HEK293 (cell line): ENCODE data around the gene LRRC8B.

Experiments used
- GLI4 ChIP-seq: fragments of 450-650 bp; formaldehyde crosslinking; IDR thresholded peaks from 2 replicates; pipeline ENCODE4 v1.5.1; 2016; ENCODE audit warnings: missing biosample characterization, missing genetic modification characterization
- GLIS2 ChIP-seq: fragments of 450-650 bp; formaldehyde crosslinking; IDR thresholded peaks from 2 replicates; pipeline ENCODE4 v1.5.1; 2016; ENCODE audit warnings: missing biosample characterization, missing genetic modification characterization
- KLF7 ChIP-seq: fragments of 450-650 bp; formaldehyde crosslinking; IDR thresholded peaks from 2 replicates; pipeline ENCODE4 v1.5.1; 2016; ENCODE audit warnings: missing biosample characterization, missing genetic modification characterization, borderline replicate concordance
- MZF1 ChIP-seq: fragments of 450-650 bp; formaldehyde crosslinking; IDR thresholded peaks from 2 replicates; pipeline ENCODE4 v1.5.1; 2017; ENCODE audit warnings: missing biosample characterization, missing genetic modification characterization, borderline replicate concordance
- PRDM1 ChIP-seq: fragments of 450-650 bp; formaldehyde crosslinking; IDR thresholded peaks from 2 replicates; pipeline ENCODE4; 2016; ENCODE audit warnings: missing biosample characterization, missing genetic modification characterization
- SALL2 ChIP-seq: fragments of 450-650 bp; formaldehyde crosslinking; IDR thresholded peaks from 2 replicates; pipeline ENCODE4 v1.5.0; 2017; ENCODE audit warnings: missing biosample characterization, mild to moderate bottlenecking, missing genetic modification characterization, borderline replicate concordance
- SCRT1 ChIP-seq: fragments of 450-650 bp; formaldehyde crosslinking; IDR thresholded peaks from 2 replicates; pipeline ENCODE4 v1.5.1; 2016; ENCODE audit warnings: missing biosample characterization, missing genetic modification characterization, borderline replicate concordance
- SETDB1 ChIP-seq: IDR thresholded peaks from one replicate; pipeline ENCODE4 v1.6.1; 2017; ENCODE audit warnings: mild to moderate bottlenecking, low read length, moderate library complexity, mixed read lengths; ENCODE audit not compliant: insufficient read length
- YY1 ChIP-seq: fragments of 450-650 bp; formaldehyde crosslinking; IDR thresholded peaks from 2 replicates; pipeline ENCODE4 v1.5.1; 2018; ENCODE audit warnings: missing biosample characterization, missing genetic modification characterization
- ZBTB21 ChIP-seq: fragments of 450-650 bp; formaldehyde crosslinking; IDR thresholded peaks from 2 replicates; pipeline ENCODE4 v1.5.1; 2017; ENCODE audit warnings: missing biosample characterization, missing genetic modification characterization
- ZEB2 ChIP-seq: fragments of 450-650 bp; formaldehyde crosslinking; IDR thresholded peaks from 2 replicates; pipeline ENCODE4 v1.5.1; 2016; ENCODE audit warnings: missing biosample characterization, missing genetic modification characterization
- ZNF140 ChIP-seq: fragments of 450-650 bp; formaldehyde crosslinking; IDR thresholded peaks from 2 replicates; pipeline ENCODE4 v1.5.1; 2016; ENCODE audit warnings: missing biosample characterization, missing genetic modification characterization
- ZNF16 ChIP-seq: fragments of 450-650 bp; formaldehyde crosslinking; IDR thresholded peaks from 2 replicates; pipeline ENCODE4 v1.5.1; 2016; ENCODE audit warnings: low read depth, missing biosample characterization, missing genetic modification characterization
- ZNF548 ChIP-seq: fragments of 450-650 bp; formaldehyde crosslinking; IDR thresholded peaks from 2 replicates; pipeline ENCODE4 v1.5.1; 2016; ENCODE audit warnings: missing biosample characterization, missing genetic modification characterization
- ZNF561 ChIP-seq: fragments of 450-650 bp; IDR thresholded peaks from 2 replicates; pipeline ENCODE4 v1.5.1; 2018; ENCODE audit warnings: missing biosample characterization, missing genetic modification characterization, borderline replicate concordance
- ZNF677 ChIP-seq: fragments of 450-650 bp; IDR thresholded peaks from 2 replicates; pipeline ENCODE4 v1.5.0; 2018; ENCODE audit warnings: missing biosample characterization, mild to moderate bottlenecking, missing genetic modification characterization, moderate library complexity
- TF ChIP-seq, protein P1 (sequence below): fragments of 450-650 bp; formaldehyde crosslinking; IDR thresholded peaks from 2 replicates; pipeline ENCODE4 v1.5.1; 2016; ENCODE audit warnings: missing biosample characterization, missing genetic modification characterization
- TF ChIP-seq, protein P2 (sequence below): fragments of 450-650 bp; formaldehyde crosslinking; IDR thresholded peaks from 2 replicates; pipeline ENCODE4 v1.5.1; 2016; ENCODE audit warnings: missing biosample characterization, missing genetic modification characterization
- TF ChIP-seq, protein P3 (sequence below): fragments of 450-650 bp; formaldehyde crosslinking; IDR thresholded peaks from 2 replicates; pipeline ENCODE4 v1.5.1; 2016; ENCODE audit warnings: missing biosample characterization, missing genetic modification characterization
- TF ChIP-seq, protein P4 (sequence below): fragments of 450-650 bp; formaldehyde crosslinking; IDR thresholded peaks from 2 replicates; pipeline ENCODE4 v1.5.1; 2016; ENCODE audit warnings: missing biosample characterization, missing genetic modification characterization
- TF ChIP-seq, protein P5 (sequence below): fragments of 450-650 bp; formaldehyde crosslinking; IDR thresholded peaks from 2 replicates; pipeline ENCODE4 v1.5.1; 2016; ENCODE audit warnings: missing biosample characterization, missing genetic modification characterization
- TF ChIP-seq, protein P6 (sequence below): fragments of 450-650 bp; formaldehyde crosslinking; conservative IDR thresholded peaks from 2 replicates; pipeline ENCODE4 v1.5.1; 2016; ENCODE audit warnings: low read depth, missing biosample characterization, missing genetic modification characterization
- TF ChIP-seq, protein P7 (sequence below): fragments of 450-650 bp; formaldehyde crosslinking; IDR thresholded peaks from 2 replicates; pipeline ENCODE4 v1.5.1; 2016; ENCODE audit warnings: missing biosample characterization, missing genetic modification characterization

LRRC8B gene

DNA sequence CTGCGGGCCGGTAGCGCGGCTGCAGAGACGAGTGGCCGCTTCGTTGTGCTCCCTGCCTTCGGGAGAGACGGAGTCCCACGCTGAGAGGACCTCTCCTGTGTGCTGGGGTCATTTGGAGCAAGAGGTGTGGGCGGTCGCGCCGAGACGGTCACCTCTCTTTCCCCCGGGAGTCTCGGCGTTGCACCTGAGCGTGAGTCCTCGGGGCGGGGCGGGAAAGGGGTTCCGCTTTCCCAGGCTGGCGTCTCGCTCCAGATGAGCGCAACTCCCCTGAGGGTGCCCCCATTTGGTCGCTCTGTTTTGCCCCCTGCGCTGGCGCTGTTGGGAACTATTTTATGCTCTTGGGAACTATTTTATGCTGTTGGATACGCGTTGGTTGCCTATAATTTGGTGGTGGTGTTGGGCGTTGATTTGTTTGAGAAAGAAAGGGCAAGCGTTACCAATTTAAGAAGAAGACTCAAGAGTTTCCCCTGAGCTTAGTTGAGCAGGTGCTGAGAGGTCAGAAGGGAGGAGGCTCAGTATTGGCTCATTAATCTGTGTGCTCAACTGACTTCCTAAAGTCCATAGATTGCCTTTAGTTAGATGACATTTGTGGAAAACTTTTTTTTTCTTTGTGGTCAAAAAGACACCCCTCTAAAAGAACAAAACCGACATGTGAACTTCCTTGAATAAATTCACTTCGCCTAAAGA, 683 bp downstream of the LRRC8B start (continued):
- no peak for TF ChIP-seq GLI4 (tag by site-specific recombination)
- TF ChIP-seq ZNF677 (tag by site-specific recombination), result no peak
- TF ChIP-seq, protein P1, sequence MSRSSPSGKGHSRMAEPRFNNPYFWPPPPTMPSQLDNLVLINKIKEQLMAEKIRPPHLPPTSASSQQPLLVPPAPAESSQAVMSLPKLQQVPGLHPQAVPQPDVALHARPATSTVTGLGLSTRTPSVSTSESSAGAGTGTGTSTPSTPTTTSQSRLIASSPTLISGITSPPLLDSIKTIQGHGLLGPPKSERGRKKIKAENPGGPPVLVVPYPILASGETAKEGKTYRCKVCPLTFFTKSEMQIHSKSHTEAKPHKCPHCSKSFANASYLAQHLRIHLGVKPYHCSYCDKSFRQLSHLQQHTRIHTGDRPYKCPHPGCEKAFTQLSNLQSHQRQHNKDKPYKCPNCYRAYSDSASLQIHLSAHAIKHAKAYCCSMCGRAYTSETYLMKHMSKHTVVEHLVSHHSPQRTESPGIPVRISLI (tag by site-specific recombination), result no peak
- TF ChIP-seq, protein P2, sequence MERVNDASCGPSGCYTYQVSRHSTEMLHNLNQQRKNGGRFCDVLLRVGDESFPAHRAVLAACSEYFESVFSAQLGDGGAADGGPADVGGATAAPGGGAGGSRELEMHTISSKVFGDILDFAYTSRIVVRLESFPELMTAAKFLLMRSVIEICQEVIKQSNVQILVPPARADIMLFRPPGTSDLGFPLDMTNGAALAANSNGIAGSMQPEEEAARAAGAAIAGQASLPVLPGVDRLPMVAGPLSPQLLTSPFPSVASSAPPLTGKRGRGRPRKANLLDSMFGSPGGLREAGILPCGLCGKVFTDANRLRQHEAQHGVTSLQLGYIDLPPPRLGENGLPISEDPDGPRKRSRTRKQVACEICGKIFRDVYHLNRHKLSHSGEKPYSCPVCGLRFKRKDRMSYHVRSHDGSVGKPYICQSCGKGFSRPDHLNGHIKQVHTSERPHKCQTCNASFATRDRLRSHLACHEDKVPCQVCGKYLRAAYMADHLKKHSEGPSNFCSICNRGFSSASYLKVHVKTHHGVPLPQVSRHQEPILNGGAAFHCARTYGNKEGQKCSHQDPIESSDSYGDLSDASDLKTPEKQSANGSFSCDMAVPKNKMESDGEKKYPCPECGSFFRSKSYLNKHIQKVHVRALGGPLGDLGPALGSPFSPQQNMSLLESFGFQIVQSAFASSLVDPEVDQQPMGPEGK (tag by site-specific recombination), result peak; percentile 83
- peak; percentile 99 for TF ChIP-seq SCRT1
- peak; percentile 73; the same call in 1 of the 2 replicates for TF ChIP-seq PRDM1
- no peak for TF ChIP-seq SALL2 (tag by site-specific recombination)
- no peak for TF ChIP-seq ZNF140 (tag by site-specific recombination)
- TF ChIP-seq, protein P3, sequence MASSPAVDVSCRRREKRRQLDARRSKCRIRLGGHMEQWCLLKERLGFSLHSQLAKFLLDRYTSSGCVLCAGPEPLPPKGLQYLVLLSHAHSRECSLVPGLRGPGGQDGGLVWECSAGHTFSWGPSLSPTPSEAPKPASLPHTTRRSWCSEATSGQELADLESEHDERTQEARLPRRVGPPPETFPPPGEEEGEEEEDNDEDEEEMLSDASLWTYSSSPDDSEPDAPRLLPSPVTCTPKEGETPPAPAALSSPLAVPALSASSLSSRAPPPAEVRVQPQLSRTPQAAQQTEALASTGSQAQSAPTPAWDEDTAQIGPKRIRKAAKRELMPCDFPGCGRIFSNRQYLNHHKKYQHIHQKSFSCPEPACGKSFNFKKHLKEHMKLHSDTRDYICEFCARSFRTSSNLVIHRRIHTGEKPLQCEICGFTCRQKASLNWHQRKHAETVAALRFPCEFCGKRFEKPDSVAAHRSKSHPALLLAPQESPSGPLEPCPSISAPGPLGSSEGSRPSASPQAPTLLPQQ (tag by site-specific recombination), result peak; percentile 66; the same call in 1 of the 2 replicates
- no peak for TF ChIP-seq ZNF548 (tag by site-specific recombination)
- TF ChIP-seq, protein P4, sequence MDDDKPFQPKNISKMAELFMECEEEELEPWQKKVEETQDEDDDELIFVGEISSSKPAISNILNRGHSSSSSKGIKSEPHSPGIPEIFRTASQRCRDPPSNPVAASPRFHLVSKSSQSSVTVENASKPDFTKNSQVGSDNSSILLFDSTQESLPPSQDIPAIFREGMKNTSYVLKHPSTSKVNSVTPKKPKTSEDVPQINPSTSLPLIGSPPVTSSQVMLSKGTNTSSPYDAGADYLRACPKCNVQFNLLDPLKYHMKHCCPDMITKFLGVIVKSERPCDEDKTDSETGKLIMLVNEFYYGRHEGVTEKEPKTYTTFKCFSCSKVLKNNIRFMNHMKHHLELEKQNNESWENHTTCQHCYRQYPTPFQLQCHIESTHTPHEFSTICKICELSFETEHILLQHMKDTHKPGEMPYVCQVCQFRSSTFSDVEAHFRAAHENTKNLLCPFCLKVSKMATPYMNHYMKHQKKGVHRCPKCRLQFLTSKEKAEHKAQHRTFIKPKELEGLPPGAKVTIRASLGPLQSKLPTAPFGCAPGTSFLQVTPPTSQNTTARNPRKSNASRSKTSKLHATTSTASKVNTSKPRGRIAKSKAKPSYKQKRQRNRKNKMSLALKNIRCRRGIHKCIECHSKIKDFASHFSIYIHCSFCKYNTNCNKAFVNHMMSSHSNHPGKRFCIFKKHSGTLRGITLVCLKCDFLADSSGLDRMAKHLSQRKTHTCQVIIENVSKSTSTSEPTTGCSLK (tag by site-specific recombination), result no peak
- peak; percentile 99 for TF ChIP-seq ZEB2
- peak; percentile 96 for TF ChIP-seq GLIS2 (tag by site-specific recombination)
- no peak for TF ChIP-seq ZBTB21 (tag by site-specific recombination)
- TF ChIP-seq, protein P5, sequence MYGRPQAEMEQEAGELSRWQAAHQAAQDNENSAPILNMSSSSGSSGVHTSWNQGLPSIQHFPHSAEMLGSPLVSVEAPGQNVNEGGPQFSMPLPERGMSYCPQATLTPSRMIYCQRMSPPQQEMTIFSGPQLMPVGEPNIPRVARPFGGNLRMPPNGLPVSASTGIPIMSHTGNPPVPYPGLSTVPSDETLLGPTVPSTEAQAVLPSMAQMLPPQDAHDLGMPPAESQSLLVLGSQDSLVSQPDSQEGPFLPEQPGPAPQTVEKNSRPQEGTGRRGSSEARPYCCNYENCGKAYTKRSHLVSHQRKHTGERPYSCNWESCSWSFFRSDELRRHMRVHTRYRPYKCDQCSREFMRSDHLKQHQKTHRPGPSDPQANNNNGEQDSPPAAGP (tag by site-specific recombination), result peak; percentile 20; the same call in 1 of the 2 replicates
- TF ChIP-seq, protein P6, sequence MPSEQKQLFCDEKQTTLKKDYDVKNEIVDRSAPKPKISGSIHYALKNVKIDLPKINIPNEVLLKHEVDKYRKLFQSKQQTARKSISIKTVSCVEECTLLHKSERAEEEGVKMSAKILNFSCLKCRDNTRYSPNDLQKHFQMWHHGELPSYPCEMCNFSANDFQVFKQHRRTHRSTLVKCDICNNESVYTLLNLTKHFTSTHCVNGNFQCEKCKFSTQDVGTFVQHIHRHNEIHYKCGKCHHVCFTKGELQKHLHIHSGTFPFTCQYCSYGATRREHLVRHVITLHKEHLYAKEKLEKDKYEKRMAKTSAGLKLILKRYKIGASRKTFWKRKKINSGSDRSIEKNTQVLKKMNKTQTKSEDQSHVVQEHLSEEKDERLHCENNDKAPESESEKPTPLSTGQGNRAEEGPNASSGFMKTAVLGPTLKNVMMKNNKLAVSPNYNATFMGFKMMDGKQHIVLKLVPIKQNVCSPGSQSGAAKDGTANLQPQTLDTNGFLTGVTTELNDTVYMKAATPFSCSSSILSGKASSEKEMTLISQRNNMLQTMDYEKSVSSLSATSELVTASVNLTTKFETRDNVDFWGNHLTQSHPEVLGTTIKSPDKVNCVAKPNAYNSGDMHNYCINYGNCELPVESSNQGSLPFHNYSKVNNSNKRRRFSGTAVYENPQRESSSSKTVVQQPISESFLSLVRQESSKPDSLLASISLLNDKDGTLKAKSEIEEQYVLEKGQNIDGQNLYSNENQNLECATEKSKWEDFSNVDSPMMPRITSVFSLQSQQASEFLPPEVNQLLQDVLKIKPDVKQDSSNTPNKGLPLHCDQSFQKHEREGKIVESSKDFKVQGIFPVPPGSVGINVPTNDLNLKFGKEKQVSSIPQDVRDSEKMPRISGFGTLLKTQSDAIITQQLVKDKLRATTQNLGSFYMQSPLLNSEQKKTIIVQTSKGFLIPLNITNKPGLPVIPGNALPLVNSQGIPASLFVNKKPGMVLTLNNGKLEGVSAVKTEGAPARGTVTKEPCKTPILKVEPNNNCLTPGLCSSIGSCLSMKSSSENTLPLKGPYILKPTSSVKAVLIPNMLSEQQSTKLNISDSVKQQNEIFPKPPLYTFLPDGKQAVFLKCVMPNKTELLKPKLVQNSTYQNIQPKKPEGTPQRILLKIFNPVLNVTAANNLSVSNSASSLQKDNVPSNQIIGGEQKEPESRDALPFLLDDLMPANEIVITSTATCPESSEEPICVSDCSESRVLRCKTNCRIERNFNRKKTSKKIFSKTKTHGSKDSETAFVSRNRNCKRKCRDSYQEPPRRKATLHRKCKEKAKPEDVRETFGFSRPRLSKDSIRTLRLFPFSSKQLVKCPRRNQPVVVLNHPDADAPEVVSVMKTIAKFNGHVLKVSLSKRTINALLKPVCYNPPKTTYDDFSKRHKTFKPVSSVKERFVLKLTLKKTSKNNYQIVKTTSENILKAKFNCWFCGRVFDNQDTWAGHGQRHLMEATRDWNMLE (tag by site-specific recombination), result no peak
- TF ChIP-seq, protein P7, sequence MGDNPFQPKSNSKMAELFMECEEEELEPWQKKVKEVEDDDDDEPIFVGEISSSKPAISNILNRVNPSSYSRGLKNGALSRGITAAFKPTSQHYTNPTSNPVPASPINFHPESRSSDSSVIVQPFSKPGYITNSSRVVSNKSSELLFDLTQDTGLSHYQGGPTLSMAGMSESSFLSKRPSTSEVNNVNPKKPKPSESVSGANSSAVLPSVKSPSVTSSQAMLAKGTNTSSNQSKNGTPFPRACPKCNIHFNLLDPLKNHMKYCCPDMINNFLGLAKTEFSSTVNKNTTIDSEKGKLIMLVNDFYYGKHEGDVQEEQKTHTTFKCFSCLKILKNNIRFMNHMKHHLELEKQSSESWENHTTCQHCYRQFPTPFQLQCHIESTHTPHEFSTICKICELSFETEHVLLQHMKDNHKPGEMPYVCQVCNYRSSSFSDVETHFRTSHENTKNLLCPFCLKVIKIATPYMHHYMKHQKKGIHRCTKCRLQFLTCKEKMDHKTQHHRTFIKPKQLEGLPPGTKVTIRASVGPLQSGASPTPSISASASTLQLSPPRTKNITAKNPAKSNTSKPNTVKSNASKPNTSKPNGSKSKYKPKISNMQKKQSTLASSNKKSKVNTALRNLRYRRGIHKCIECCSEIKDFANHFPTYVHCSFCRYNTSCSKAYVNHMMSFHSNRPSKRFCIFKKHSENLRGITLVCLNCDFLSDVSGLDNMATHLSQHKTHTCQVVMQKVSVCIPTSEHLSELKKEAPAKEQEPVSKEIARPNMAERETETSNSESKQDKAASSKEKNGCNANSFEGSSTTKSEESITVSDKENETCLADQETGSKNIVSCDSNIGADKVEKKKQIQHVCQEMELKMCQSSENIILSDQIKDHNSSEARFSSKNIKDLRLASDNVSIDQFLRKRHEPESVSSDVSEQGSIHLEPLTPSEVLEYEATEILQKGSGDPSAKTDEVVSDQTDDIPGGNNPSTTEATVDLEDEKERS (tag by site-specific recombination), result no peak
- TF ChIP-seq YY1 (tag by site-specific recombination), result no peak
- no peak for TF ChIP-seq ZNF16 (tag by site-specific recombination)
- no peak for TF ChIP-seq SETDB1
- TF ChIP-seq KLF7 (tag by site-specific recombination), result 0 out of 2 replicates have a peak, but pooled peaks have one; percentile 25
- no peak for TF ChIP-seq ZNF561 (tag by site-specific recombination)
- no peak for TF ChIP-seq MZF1 (tag by site-specific recombination)
